ENCODE measurements around the gene SNX20. TPM values are rescaled to one million over a fixed set of nuclear protein-coding genes. Genes with fewer than 3 reads are reported as not detected.

The SNX20 gene
- total and polyA plus RNA-seq, 10 of the 15 experiments (the other 5 are each of a cell fraction or from before 2014, with no cell fraction given): 4.6 to 30.8 (median 21.9) TPM

- SMC1A ChIA-PET (ENCODE audit: uncharacterized antibody, unreplicated experiment): no interaction called here
- WGBS (ENCODE audit: insufficient coverage, insufficient replicate concordance, low lambda C conversion rate, missing lambda C conversion rate): 86% methylated on average over 5 of the region's 5 CpGs
- DNase-seq (ENCODE audit: low read depth, low spot score) (no peak), FAIRE-seq (no peak), ATAC-seq (no peak)
- H3K4me1 ChIP-seq (ENCODE audit: control insufficient read depth, insufficient read depth, low read length): peaks cover 29% of the 10 kb centered on the region
- H3K4me2 ChIP-seq (ENCODE audit: control insufficient read depth, insufficient read depth): peak overlapping the region; percentile 51; the same call in 1 of the 2 replicates
- no peaks in the 10 kb centered on the region for H3K27me3 ChIP-seq (replicated peaks in 1 of 2; ENCODE audit: control insufficient read depth in 2 of 2, insufficient read depth in 2 of 2, low read length in 1 of 2)
- no peak overlapping the region for H2AFZ ChIP-seq (ENCODE audit: control insufficient read depth, low read depth, low read length)
- peak overlapping the region; percentile 60 for H3K27ac ChIP-seq (ENCODE audit: control insufficient read depth, insufficient read depth)
- CTCF ChIA-PET: no interaction called here
- no peak overlapping the region for H3K4me3 ChIP-seq
- intact Hi-C loops (cut with micrococcal nuclease; ENCODE audit: unreplicated experiment): no loop called here
- TF ChIP-seq HDAC2 (IDR thresholded peaks at IDR 0.05) (no peak), BCL11A (IDR thresholded peaks at IDR 0.05; ENCODE audit: low read depth, low read length) (no peak), ZNF274 (IDR thresholded peaks at IDR 0.05; ENCODE audit: insufficient read depth, insufficient read length) (no peak)
- H3K9ac ChIP-seq (ENCODE audit: control insufficient read depth, insufficient read depth, low read length): no peak overlapping the region
- H3K9me3 ChIP-seq (replicated peaks; ENCODE audit: control insufficient read depth, insufficient read depth, low read length): peaks cover 2% of the 10 kb centered on the region; the same call in 2 of the 3 replicates
- POLR2A ChIA-PET: interaction anchor here (0.6 kb wide), 1 partner anchor 512 kb away, joined by 4 read pairs; no protein-coding TSS in a partner anchor
- H3K36me3 ChIP-seq (ENCODE audit: control insufficient read depth in 2 of 2, insufficient read depth in 2 of 2, low read length in 1 of 2): peaks cover 0 to 19% of the 10 kb centered on the region in 2 experiments; a peak in 2 of 4 replicates
- BruUV-seq (replicated peaks): no TSS peak
- RAD21 ChIA-PET (ENCODE audit: unreplicated experiment): interaction anchor here (1.3 kb wide), 1 partner anchor 35 kb away, joined by 8 read pairs; no protein-coding TSS in a partner anchor
- in situ Hi-C loops (cut with MboI): no loop called here
- H4K20me1 ChIP-seq (ENCODE audit: control insufficient read depth, insufficient read depth): no peaks in the 10 kb centered on the region
- no peaks in the 10 kb centered on the region; the same call in 1 of the 2 replicates for H3K79me2 ChIP-seq (ENCODE audit: control insufficient read depth, insufficient read depth, low read length)
Observed at GRCh38 chr16:50709980-50710379, 28.9 kb upstream of the SNX20 start.

- Histone ChIP-seq H3K27ac (ENCODE audit: control insufficient read depth, insufficient read depth) (peak overlapping the region; percentile 60), H3K9ac (ENCODE audit: control insufficient read depth, insufficient read depth, low read length) (no peak overlapping the region), H2AFZ (ENCODE audit: control insufficient read depth, low read depth, low read length) (peak overlapping the region; percentile 2), H3K27me3 (replicated peaks in 1 of 2; ENCODE audit: control insufficient read depth in 2 of 2, insufficient read depth in 2 of 2, low read length in 1 of 2) (no peaks in the 10 kb centered on the region), H3K9me3 (replicated peaks; ENCODE audit: control insufficient read depth, insufficient read depth, low read length) (peaks cover 4% of the 10 kb centered on the region), H3K36me3 (ENCODE audit: control insufficient read depth in 2 of 2, insufficient read depth in 2 of 2, low read length in 1 of 2) (peaks cover 0 to 19% of the 10 kb centered on the region in 2 experiments; a peak in 2 of 4 replicates), H3K4me2 (ENCODE audit: control insufficient read depth, insufficient read depth) (peak overlapping the region; percentile 51; the same call in 1 of the 2 replicates), H3K79me2 (ENCODE audit: control insufficient read depth, insufficient read depth, low read length) (no peaks in the 10 kb centered on the region; the same call in 1 of the 2 replicates), H3K4me1 (ENCODE audit: control insufficient read depth, insufficient read depth, low read length) (peaks cover 25% of the 10 kb centered on the region), H3K4me3 (no peak overlapping the region), H4K20me1 (ENCODE audit: control insufficient read depth, insufficient read depth) (no peaks in the 10 kb centered on the region)
- ATAC-seq: peak; percentile 83
- ChIA-PET SMC1A (ENCODE audit: uncharacterized antibody, unreplicated experiment) (interaction anchor here (0.9 to 2.1 kb wide), 10 partner anchors 9 to 43 kb away, joined by 3 to 9 read pairs (median 5); partner anchors contain the start of gene CYLD), CTCF (interaction anchor here (0.9 to 1.6 kb wide), 9 partner anchors 12 to 98 kb away, joined by 3 to 10 read pairs (median 4); partner anchors contain the start of gene SNX20), RAD21 (ENCODE audit: unreplicated experiment) (interaction anchor here (0.7 to 1.7 kb wide), 11 partner anchors 9 to 684 kb away, joined by 3 to 9 read pairs (median 5); partner anchors contain the start of genes CNEP1R1 and CYLD), POLR2A (interaction anchor here (1.1 to 1.7 kb wide), 6 partner anchors 9 to 32 kb away, joined by 4 to 8 read pairs (median 6); partner anchors contain the start of genes CYLD and SNX20)
- intact Hi-C loops (cut with micrococcal nuclease; ENCODE audit: unreplicated experiment): no loop called here
- in situ Hi-C loops (cut with MboI): no loop called here
- BruUV-seq (replicated peaks): no TSS peak
- DNase-seq (ENCODE audit: low read depth, low spot score): no peak
- FAIRE-seq: peak; percentile 78
- WGBS (ENCODE audit: insufficient coverage, insufficient replicate concordance, low lambda C conversion rate, missing lambda C conversion rate): 16% methylated on average over 8 of the region's 8 CpGs
- TF ChIP-seq PAX5 (IDR thresholded peaks at IDR 0.05; ENCODE audit: borderline replicate concordance, low read depth, low read length) (no peak), RBBP5 (conservative IDR thresholded peaks at IDR 0.05) (no peak), ZNF687 (IDR thresholded peaks at IDR 0.05) (peak; percentile 66), IRF4 (IDR thresholded peaks at IDR 0.05; ENCODE audit: low read depth, low read length) (peak; percentile 66; the same call in 1 of the 2 replicates), CBX3 (IDR thresholded peaks at IDR 0.05; ENCODE audit: borderline replicate concordance, low read depth) (no peak), SP1 (IDR thresholded peaks at IDR 0.05; ENCODE audit: low read depth, low read length) (peak; percentile 10), MYC (IDR thresholded peaks at IDR 0.05; ENCODE audit: insufficient read depth, insufficient read length, insufficient replicate concordance, low read length, severe bottlenecking) (no peak), GABPA (IDR thresholded peaks at IDR 0.05; ENCODE audit: low read depth) (0 out of 2 replicates have a peak, but pooled peaks have one; percentile 13), TCF12 (IDR thresholded peaks at IDR 0.05; ENCODE audit: low read depth, low read length) (no peak), SPI1 (IDR thresholded peaks at IDR 0.05; ENCODE audit: borderline replicate concordance, insufficient read depth, low read depth, low read length) (peak; percentile 97)
Observed at GRCh38 chr16:50709061-50709684, 28.1 kb upstream of the SNX20 start.

Measured in GM12878 (cell line).